ENCODE results near the gene ENAH. TPM values are rescaled to one million over a fixed set of nuclear protein-coding genes. Genes with fewer than 3 reads are reported as not detected.

Gene ENAH
- polyA plus RNA-seq, 1 donor (not counting 4 experiments of a cell fraction or from before 2014, with no cell fraction given): 61.0 TPM

- Histone ChIP-seq H3K4me1 (ENCODE audit: control insufficient read depth, extremely low read depth, insufficient read depth, low read length) (no peaks in the 10 kb centered on the region), H4K20me1 (ENCODE audit: control insufficient read depth, extremely low read depth, insufficient read depth, low read length) (no peaks in the 10 kb centered on the region), H3K9me1 (ENCODE audit: control insufficient read depth, extremely low read depth, insufficient read depth, low read length) (no peaks in the 10 kb centered on the region), H2AFZ (ENCODE audit: control insufficient read depth, low read length) (no peak overlapping the region), H3K4me3 (ENCODE audit: control insufficient read depth in 2 of 3, extremely low read depth in 1 of 3, insufficient read depth in 2 of 3, low read depth in 1 of 3, low read length in 3 of 3) (no peak overlapping the region), H3K27me3 (ENCODE audit: control insufficient read depth, extremely low read depth, insufficient read depth, low read length) (no peaks in the 10 kb centered on the region), H3K36me3 (ENCODE audit: control insufficient read depth in 2 of 2, extremely low read depth in 1 of 2, insufficient read depth in 2 of 2, low read length in 2 of 2) (no peaks in the 10 kb centered on the region), H3K4me2 (ENCODE audit: control insufficient read depth, extremely low read depth, insufficient read depth, low read depth, low read length) (no peak overlapping the region), H3K9ac (ENCODE audit: control insufficient read depth, extremely low read depth, insufficient read depth, low read length) (no peak overlapping the region), H3K79me2 (ENCODE audit: control insufficient read depth, insufficient read depth, low read length) (no peaks in the 10 kb centered on the region), H3K9me3 (ENCODE audit: control insufficient read depth, low read depth, low read length) (no peaks in the 10 kb centered on the region), H3K27ac (ENCODE audit: control insufficient read depth, insufficient read depth, low read length) (no peak overlapping the region)
- FAIRE-seq: no peak
- dilution Hi-C loops (cut with MboI; ENCODE audit: extremely low pct_ligation_motif_present, low sequenced_read_pairs): no loop called here
- no peak for TF ChIP-seq CTCF (optimal IDR thresholded peaks at IDR 0.05 in 1 of 3, IDR thresholded peaks at IDR 0.05 in 1 of 3, conservative IDR thresholded peaks at IDR 0.05 in 1 of 3; ENCODE audit: extremely low read depth in 1 of 3, insufficient read depth in 2 of 3, low read length in 3 of 3)
- TF ChIP-seq EZH2 (IDR thresholded peaks at IDR 0.05; ENCODE audit: low read length): no peak
- no peak for DNase-seq (ENCODE audit: low read depth, low spot score)
These were observed 11.8 kb upstream of the ENAH start for GRCh38 chr1:225664762-225665161.

- dilution Hi-C loops (cut with MboI; ENCODE audit: extremely low pct_ligation_motif_present, low sequenced_read_pairs): no loop called here
- no peaks in the 10 kb centered on the region for H4K20me1 ChIP-seq (ENCODE audit: control insufficient read depth, extremely low read depth, insufficient read depth, low read length)
- H3K27ac ChIP-seq (ENCODE audit: control insufficient read depth, insufficient read depth, low read length): no peak overlapping the region
- no peak overlapping the region for H2AFZ ChIP-seq (ENCODE audit: control insufficient read depth, low read length)
- DNase-seq (ENCODE audit: low read depth, low spot score) (no peak), FAIRE-seq (no peak)
- H3K4me3 ChIP-seq (ENCODE audit: control insufficient read depth in 2 of 3, extremely low read depth in 1 of 3, insufficient read depth in 2 of 3, low read depth in 1 of 3, low read length in 3 of 3): no peak overlapping the region
- H3K4me1 ChIP-seq (ENCODE audit: control insufficient read depth, extremely low read depth, insufficient read depth, low read length): peaks cover 12% of the 10 kb centered on the region
- H3K36me3 ChIP-seq (ENCODE audit: control insufficient read depth in 2 of 2, extremely low read depth in 1 of 2, insufficient read depth in 2 of 2, low read length in 2 of 2): no peaks in the 10 kb centered on the region
- no peaks in the 10 kb centered on the region for H3K27me3 ChIP-seq (ENCODE audit: control insufficient read depth, extremely low read depth, insufficient read depth, low read length)
- H3K79me2 ChIP-seq (ENCODE audit: control insufficient read depth, insufficient read depth, low read length): no peaks in the 10 kb centered on the region
- no peaks in the 10 kb centered on the region for H3K9me3 ChIP-seq (ENCODE audit: control insufficient read depth, low read depth, low read length)
- TF ChIP-seq EZH2 (IDR thresholded peaks at IDR 0.05; ENCODE audit: low read length) (no peak), CTCF (optimal IDR thresholded peaks at IDR 0.05 in 1 of 3, IDR thresholded peaks at IDR 0.05 in 1 of 3, conservative IDR thresholded peaks at IDR 0.05 in 1 of 3; ENCODE audit: extremely low read depth in 1 of 3, insufficient read depth in 2 of 3, low read length in 3 of 3) (no peak)
- H3K9me1 ChIP-seq (ENCODE audit: control insufficient read depth, extremely low read depth, insufficient read depth, low read length): no peaks in the 10 kb centered on the region
- H3K9ac ChIP-seq (ENCODE audit: control insufficient read depth, extremely low read depth, insufficient read depth, low read length): no peak overlapping the region
- no peak overlapping the region for H3K4me2 ChIP-seq (ENCODE audit: control insufficient read depth, extremely low read depth, insufficient read depth, low read depth, low read length)
These were observed 9.2 kb upstream of the ENAH start for GRCh38 chr1:225662155-225662554.
